Endometrial microvascular endothelial cells (primary cell): Measurements from ENCODE around the gene CREB5. TPM values are rescaled to one million over a fixed set of nuclear protein-coding genes. Genes with fewer than 3 reads are reported as not detected.

ENCODE experiments used
- in situ Hi-C: cut with HindIII; loops from 2 replicates; pipeline ENCODE4 v1.10.0; 2017; ENCODE audit warnings: low sequenced_read_pairs, low pct_unique_long_range_greater_than_20kb; ENCODE audit errors: inconsistent ontology term
- total RNA-seq: library from RNA; depleted of rRNA; stranded (reverse); fragments of >200 nt; gene quantifications from one replicate; pipeline ENCODE4 v1.2.3, GENCODE V29; 2015; ENCODE audit errors: inconsistent ontology term

Gene CREB5
- total RNA-seq, 1 donor from 2014 or later, result 12.6 TPM

GRCh38 chr7:28497009-28497408, 84.7 kb downstream of the CREB5 start:
- in situ Hi-C loops, result no loop called here

- in situ Hi-C loops, result no loop called here
These were observed 86.3 kb downstream of the CREB5 start for GRCh38 chr7:28498636-28499035.

- in situ Hi-C loops, result no loop called here
These were observed 87.8 kb downstream of the CREB5 start for GRCh38 chr7:28500138-28500537.

- in situ Hi-C loops, result no loop called here
These were observed 90.1 kb downstream of the CREB5 start for GRCh38 chr7:28502408-28502807.

- in situ Hi-C loops, result no loop called here
These were observed 91.1 kb downstream of the CREB5 start for GRCh38 chr7:28503396-28503795.

- in situ Hi-C loops, result no loop called here
These were observed 92.7 kb downstream of the CREB5 start for GRCh38 chr7:28505014-28505413.

- in situ Hi-C loops, result no loop called here
These were observed 93.5 kb downstream of the CREB5 start for GRCh38 chr7:28505867-28506266.

- in situ Hi-C loops, result no loop called here
These were observed 95.4 kb downstream of the CREB5 start for GRCh38 chr7:28507525-28508282.

- in situ Hi-C loops, result no loop called here
These were observed 97.1 kb downstream of the CREB5 start for GRCh38 chr7:28509251-28510025.

GRCh38 chr7:28510026-28510369, 97.7 kb downstream of the CREB5 start:
- in situ Hi-C loops, result no loop called here

GRCh38 chr7:28512668-28513440, 100.5 kb downstream of the CREB5 start:
- in situ Hi-C loops, result no loop called here

- in situ Hi-C loops, result no loop called here
These were observed 104.3 kb downstream of the CREB5 start for GRCh38 chr7:28516390-28517172.

GRCh38 chr7:28517206-28517605, 104.9 kb downstream of the CREB5 start:
- in situ Hi-C loops, result no loop called here

GRCh38 chr7:28517606-28518005, 105.3 kb downstream of the CREB5 start:
- in situ Hi-C loops, result no loop called here

GRCh38 chr7:28520074-28521015, 108.0 kb downstream of the CREB5 start:
- in situ Hi-C loops, result no loop called here

GRCh38 chr7:28524978-28525377, 112.7 kb downstream of the CREB5 start:
- in situ Hi-C loops, result no loop called here

GRCh38 chr7:28528899-28529298, 116.6 kb downstream of the CREB5 start:
- in situ Hi-C loops, result no loop called here

- in situ Hi-C loops, result no loop called here
These were observed 117.4 kb downstream of the CREB5 start for GRCh38 chr7:28529755-28530154.
